Brain pericyte (primary cell): ENCODE data around the gene PALLD.

ENCODE experiments used
- DNase-seq: peaks from one replicate; pipeline ENCODE4 v3.0.0-alpha.2; 2012; ENCODE audit warnings: low read depth, low spot score

Gene PALLD

GRCh38 chr4:168558599-168558998 is 61.7 kb downstream of the PALLD start:
- no peak for DNase-seq

GRCh38 chr4:168560184-168561180 is 63.6 kb downstream of the PALLD start:
- peak; percentile 66 for DNase-seq

GRCh38 chr4:168562041-168562571 is 65.3 kb downstream of the PALLD start:
- DNase-seq, result no peak

- no peak for DNase-seq
Observed at GRCh38 chr4:168564023-168564422, 67.2 kb downstream of the PALLD start.

- no peak for DNase-seq
Observed at GRCh38 chr4:168565130-168565529, 68.3 kb downstream of the PALLD start.

GRCh38 chr4:168566726-168567125 is 69.9 kb downstream of the PALLD start:
- DNase-seq, result no peak

- no peak for DNase-seq
Observed at GRCh38 chr4:168569066-168569930, 72.4 kb downstream of the PALLD start.

- no peak for DNase-seq
Observed at GRCh38 chr4:168569931-168570276, 73.1 kb downstream of the PALLD start.

- no peak for DNase-seq
Observed at GRCh38 chr4:168570466-168570865, 73.6 kb downstream of the PALLD start.

GRCh38 chr4:168572002-168572401 is 75.2 kb downstream of the PALLD start:
- DNase-seq, result no peak

- DNase-seq, result no peak
Observed at GRCh38 chr4:168573870-168574269, 77.0 kb downstream of the PALLD start.

- DNase-seq, result no peak
Observed at GRCh38 chr4:168574581-168575295, 77.9 kb downstream of the PALLD start.

- no peak for DNase-seq
Observed at GRCh38 chr4:168575473-168575872, 78.6 kb downstream of the PALLD start.

GRCh38 chr4:168577624-168578023 is 80.8 kb downstream of the PALLD start:
- no peak for DNase-seq

- no peak for DNase-seq
Observed at GRCh38 chr4:168580228-168580627, 83.4 kb downstream of the PALLD start.

- no peak for DNase-seq
Observed at GRCh38 chr4:168584321-168584771, 87.5 kb downstream of the PALLD start.

- peak; percentile 45 for DNase-seq
Observed at GRCh38 chr4:168585168-168586091, 88.6 kb downstream of the PALLD start.

- no peak for DNase-seq
Observed at GRCh38 chr4:168586926-168587325, 90.1 kb downstream of the PALLD start.

- DNase-seq, result no peak
Observed at GRCh38 chr4:168587411-168588125, 90.7 kb downstream of the PALLD start.
